HK-2 (cell line): Measurements from ENCODE around the gene GLRX3.
"Not testable (repeated sequence)": the region's sequence is repeated elsewhere in the genome, so short reads cannot be mapped to it uniquely, and the experiment has no call there.

Experiments
- DNase-seq: peaks from one replicate; pipeline ENCODE4 v3.0.0-alpha.2; 2018; ENCODE audit not compliant: unreplicated experiment

GLRX3 gene

DNA sequence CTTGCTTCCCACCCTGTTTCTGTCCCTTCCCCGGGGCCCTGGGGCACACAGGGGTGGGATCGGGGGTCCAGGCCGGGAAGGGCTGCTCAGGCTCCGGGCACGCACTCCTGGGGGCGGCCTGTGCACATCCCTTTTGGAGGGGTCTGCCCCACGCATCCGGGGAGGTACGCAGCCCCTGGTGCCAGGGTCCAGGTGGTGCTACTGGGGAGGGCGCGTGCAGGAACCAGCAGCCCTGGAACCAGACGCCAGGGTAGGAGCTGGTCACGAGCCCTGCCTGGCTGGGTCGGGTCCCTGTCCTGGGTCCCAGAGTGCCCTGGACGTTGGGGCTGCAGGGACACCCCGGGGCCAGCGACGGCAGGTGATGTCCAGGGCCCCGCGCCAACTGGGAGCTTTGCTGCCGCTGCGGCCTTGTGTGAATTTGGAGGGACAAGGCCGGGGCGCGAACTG, 53.4 kb downstream of the GLRX3 start:
- DNase-seq = no peak

DNA sequence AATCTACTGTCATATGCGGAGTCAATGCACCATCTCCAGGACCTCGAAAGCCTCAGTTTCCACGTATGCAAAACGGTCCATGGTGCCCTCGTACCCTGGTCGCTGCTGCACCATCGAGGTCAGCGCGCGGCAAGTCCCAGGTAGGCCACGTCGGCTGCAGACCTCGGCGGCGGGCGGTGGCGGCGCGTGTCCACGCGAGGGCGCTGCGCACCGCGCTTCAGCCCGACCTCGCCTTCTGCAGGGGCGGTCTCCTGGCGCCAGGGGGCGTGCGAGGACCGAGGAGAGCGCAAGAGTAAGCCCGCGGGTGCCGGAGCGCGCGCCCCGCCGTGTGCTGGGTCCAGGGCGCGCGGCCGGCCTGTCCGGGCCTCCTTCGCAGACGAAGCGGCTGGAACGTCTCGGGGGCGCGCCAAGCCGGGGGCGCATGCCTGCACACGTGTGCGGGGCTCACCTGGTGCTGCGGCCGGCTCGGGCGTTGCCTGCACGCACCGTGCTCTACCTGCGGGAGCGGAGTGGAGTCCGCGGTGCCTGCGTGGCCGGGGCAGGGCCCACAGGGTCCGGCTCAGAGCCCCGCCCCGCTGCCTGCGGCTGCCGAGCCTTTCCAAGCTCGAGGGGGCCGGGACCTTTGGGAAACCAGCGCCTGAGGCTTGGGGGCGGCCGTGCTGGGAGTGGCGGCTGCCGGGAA, 54.0 kb downstream of the GLRX3 start:
- DNase-seq = no peak

DNA sequence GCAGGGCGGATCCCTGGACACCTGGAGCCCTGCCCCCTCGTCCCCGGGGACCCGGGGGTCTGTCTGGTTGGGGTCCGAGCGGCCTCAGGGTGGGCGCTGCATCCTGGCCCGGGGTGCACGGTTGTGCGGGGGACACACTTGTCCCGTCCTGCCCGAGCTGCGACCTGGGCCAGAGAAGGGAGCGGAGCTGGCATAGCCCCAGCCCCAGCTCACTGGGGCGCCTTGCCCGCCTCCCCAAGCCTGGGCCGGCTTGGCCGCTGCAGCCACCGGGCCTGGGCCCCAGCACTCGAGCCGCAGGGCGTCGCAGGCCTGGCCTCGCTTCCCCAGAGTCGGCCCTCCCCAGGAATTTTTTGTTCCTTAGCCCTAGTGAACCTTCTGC, 54.5 kb downstream of the GLRX3 start:
- no peak for DNase-seq

DNA sequence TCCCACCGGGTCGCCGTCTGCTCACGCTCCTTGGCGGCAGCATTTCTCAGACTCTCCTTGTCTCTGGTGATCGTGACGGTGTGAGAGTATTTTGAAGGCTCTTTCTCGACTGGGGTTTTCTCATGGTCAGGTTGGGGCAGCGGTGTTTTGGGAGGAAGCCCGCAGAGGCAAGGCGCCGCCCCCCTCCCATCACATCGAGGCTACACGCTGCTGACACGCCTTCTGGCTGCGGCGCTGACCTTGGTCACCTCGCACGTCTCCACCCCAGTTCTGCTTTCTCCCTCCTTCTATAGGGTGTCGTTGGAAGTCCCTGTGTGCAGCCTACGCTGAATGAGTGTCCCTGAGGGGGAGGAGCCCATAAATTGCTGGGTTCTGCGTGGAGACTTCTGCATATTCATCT, 55.2 kb downstream of the GLRX3 start:
- DNase-seq = no peak

DNA sequence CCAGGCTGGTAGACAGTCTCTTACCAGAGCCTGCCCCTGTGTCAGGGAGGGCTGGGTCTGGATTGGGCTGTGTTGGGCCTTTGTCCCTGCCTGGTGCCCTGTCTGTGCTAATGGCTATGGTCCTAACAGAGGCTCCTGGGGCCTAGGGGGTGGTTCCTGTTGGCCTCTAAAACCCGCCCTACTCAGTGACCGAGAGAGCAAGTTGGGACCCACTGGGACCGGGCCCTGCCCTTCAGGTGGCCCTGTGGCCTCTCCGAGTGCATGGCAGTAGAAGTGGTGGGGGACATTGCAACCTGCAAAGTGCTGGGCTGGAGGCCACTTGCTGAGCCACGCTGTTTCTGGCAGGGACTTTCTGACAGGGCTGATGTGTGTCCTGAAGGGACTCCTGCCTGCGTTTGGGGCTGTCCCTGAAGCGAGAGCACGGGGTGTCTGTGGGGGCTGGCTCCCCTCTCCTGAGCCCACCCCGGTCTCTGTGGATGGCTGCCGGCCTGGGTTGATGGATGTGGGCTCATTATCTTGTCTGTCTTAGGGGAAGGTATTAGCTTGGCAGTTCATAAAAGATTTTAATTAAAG, 56.2 kb downstream of the GLRX3 start:
- no peak for DNase-seq

DNA sequence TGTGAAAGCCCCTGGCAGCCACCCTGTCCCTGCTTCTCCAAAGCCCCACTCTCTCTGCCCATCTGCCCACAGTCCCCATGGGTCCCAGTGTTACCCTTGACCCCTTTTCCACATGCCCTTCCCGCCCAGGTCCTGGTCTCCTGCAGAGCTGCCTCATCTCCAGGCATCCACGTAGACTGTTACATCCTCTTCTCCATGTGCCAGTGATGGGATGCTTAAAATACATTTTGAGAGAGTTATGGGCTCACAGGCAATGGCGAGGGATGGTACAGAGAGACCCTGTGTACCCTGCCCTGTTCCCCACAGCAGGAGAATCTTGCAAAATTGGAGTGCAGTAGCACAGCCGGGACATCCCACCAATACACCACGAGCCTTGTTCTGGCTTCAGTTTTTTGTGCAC, 56.8 kb downstream of the GLRX3 start:
- DNase-seq = no peak

DNA sequence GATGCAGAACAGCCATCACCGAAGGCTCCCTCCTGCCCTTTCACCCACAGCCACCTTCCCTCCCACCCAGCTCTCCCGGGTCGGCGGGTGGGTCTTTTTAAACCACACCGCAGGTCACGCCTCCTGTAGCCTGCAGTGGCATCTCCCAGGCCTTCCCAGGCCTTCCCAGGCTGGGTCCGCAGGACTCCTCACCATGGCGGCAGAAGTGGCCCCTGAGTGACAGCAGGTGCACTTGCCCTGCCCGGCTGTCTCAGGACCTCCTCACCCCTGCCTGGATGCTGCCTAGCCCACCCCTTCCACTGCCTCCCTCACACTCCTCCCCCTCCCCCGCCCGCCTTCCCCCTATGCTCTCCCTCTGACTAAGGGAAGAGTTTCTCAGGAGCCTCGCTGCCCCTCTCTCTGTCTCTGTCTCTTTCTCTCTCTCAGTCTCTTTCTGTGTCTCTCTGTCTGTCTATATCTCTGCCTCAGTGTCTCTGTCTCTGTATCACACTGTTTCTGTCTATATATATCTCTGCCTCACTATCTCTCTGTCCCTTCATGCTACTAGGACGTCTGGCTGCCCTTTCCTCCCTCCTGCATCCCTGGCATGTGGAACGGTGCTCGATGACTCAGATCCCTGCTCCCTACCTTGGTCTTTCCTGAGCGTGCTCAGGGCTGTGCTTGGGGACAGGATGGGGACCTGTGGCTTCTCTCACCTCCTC, 57.5 kb downstream of the GLRX3 start:
- no peak for DNase-seq

DNA sequence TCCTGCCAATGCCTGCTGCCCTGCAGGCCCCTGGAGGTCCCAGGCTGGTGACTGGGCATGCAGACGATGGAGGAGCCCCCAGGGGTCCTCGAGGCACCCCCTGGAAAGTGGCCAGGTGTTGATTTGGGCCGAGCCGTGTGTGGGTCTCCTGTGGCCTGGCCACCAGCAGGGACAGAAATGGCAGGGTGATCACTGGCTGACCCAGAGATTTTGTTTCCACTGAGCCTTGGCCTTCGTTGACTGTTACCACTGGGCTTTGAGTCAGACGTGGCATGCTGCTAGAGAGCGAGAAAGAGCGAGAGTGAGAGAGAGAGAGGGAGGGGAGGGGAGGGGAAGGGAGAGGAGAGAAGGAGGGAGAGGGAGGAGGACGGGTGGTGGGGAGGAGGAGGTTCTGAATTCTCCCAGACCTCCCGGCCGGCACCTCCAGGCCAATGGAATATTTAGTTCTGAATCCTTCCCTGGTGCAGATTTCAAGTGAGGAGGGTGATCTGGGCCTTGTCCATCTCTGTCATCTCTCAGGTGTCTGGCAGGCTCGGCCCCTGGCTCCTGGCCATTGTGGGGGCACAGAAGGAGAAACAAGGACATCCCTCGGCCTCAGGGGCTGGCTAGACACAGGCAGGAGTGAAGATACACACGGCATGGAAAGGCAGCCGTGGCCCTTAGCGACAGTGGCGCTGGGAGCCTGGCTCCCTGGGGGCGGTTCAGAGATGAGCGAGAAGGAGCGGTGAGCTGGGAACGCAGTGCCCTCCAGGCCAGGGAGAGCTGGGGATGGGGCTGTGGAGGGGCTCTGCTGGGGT, 58.2 kb downstream of the GLRX3 start:
- no peak for DNase-seq

DNA sequence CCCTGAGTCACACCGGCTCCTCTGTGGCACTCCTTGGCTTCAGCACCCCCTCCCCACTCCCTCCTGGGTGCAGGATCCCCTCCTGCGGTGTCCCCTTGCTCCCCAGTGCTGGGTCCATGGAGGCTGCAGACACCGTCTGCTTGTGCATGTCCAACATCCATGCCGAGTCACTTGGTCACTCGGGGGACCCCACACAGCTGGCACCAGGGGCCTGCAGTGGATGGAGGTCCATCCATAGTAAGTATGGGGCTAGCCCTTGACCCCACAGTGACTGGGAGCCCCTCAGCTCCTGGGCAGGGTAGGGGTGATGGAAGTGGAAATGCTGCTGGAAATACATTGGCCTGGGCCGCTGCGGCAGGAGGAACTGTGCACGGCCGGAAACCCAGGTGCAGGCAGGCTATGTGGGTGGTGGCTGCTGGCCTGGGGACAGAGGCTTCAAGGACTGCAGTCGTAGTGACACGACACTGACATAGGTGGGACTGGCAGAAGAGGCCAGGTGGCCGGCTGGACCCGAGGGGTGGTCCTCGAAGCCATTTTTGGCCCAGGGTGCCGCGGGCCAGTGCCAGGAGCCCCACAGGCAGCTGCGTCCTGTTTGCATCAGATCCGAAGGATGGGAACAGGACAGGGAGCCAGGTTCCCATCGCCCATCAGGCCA, 58.9 kb downstream of the GLRX3 start:
- no peak for DNase-seq

DNA sequence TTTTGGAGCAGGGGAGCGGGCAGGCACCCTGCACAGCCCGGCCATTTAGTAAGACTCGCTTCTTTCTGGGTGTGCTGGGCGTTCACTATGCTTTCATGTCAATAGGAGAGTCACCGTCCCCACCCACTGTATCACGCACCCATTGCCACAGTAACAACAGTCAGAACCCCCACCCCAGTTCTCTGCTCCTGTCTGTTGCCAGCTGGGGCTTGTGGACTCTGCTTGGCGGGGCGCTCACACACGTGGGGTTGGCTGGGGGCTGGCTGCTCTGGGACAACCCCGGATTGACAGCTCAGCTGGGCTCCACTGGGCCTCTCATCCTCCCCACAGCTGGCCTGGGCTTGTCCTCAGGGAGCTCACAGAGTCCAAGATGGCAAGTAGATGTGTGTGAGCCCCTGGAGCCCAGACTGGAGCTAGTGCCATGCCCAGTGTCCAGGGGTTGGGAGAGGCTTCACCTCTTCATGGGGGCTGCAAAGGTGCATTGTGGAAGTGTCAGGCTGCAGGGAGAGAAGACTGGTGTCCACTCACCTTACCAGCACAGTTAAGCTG, 59.6 kb downstream of the GLRX3 start:
- no peak for DNase-seq

DNA sequence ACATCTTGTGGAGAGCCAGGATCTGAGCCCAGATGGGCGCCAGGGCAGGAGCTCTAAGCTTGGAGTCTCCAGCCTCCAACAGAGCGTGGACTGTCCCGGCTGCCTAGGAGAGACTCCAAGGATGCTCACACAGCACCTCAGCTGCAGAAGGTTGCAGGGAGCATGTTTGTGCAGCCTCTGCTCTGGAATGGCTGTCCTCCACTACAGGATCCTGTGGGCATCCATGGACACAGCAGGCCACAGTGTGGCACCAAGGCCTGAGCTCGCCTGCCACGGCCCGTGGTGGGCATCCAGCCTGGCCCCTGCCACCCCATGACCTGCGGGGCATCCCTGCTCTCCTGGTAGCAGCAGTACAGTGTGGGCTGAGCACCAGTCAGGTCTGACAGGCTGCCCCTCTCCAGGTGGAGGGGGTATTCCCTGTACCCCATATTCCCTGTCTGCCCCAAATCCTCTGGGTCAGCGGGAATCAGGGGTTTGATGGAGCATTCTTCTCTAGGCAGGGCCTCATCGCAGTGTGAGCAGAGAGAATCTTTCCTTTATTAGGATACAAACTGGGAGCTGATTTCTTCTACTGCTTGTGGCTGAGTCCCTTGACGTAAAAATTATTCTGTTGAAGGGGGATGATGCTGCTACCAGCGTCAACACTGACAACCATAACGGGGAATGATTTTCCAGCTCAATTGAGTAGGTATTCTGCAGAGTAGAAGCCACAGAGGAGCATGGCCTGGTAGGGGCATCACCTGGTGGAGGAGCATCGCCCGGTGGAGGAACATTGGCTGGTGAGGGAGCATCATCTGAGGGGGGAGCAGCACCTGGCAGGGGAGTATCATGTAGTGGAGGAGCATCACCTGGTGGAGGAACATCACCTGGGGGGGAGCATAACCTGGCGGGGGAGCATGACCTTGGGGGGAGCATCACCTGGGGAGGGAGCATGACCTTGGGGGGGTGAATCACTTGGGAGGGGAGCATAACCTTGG, 60.6 kb downstream of the GLRX3 start:
- DNase-seq = no peak

DNA sequence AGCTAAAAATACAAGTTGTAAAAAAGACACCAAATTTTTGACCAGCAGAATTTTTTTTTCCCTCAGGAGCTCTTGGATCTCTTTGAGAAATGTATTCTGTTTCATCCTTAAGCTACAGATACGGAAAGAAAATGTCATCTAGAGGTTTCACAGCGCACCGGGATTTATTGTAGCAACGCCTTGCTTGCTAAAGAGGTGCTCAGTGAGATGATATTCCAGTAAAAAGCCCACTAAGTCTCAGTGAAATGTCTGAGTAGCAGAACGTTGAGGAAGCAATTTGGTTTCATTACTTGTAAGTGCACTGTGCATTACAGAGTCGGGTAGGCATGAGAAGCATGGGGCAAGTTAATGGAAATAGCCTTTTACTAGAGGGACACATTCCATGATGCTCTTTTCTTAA, 62.5 kb downstream of the GLRX3 start:
- no peak for DNase-seq

DNA sequence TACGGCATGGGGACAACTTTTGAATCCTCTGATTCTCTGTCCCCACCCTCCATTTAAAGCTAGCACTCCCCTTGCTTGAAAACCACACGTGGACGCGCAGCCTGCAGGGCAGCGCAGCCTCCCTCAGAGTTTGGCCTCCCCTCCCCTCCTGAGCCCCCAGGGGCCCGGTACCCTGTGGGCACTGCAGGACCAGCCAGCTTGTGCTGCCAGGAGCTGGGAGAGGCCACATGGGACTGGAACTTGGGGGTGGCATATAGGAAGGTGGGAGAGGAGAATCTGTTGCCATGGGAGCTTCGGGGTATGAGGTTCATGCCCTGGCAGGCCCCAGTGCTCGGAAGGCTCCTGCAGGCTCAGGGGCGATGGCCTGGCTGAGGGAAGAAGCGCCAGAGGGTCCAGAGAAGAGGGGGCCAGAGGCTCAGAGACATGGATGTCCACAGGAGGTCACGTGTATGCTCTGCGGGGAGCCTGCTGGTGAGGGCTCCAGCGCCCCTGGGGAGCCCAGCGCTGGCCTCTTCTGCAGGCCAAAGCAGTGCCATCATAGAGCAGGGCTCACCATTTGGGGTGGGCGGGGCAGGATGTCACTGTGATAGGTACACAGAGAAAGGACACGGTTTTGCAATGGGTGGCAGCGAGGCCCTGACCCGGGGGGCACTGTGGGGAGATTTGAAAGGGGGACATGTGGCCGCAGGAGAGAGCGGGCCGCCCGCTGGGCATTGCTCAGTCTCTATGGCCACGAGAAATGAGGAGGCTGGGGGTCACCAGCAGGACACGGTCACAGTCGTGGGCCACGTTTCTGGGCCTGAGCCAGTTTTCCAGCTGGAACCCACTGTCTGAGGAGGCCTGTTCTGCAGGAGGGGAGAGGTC, 64.2 kb downstream of the GLRX3 start:
- no peak for DNase-seq

DNA sequence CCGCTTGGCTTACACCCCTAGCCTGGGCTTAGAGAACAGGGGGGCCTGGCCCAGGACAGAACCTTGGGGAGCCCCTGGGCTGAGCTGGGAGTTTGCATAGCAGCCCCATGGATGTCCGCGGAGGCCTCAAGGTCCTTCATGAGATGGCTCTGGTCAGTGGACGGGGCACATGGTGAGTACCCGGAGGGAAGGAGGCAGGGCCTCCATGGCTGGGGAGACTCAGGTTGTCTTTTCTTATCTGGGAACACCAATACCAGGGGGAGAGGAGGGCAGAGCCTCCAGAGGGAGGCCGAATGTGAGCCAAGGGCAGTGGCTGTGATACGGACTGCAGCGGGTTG, 64.8 kb downstream of the GLRX3 start:
- no peak for DNase-seq

DNA sequence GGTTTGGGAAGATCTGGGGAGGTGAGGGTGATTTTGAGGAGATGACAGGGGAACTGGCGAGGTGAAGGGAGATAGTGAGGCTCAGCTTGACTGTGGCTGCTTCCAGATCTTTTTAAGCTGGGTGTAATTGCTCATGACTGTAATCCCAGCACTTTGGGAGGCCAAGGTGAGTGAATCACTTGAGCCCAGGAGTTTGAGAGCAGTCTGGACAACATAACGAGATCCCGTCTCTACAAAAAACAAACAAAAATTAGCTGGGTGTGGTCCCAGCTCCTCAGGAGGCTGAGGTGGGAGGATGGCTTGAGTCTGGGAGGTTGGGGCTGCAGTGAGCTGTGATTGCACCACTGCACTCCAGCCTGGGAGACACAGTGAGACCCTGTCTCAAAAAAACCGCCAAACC, 66.0 kb downstream of the GLRX3 start:
- not testable (repeated sequence) for DNase-seq

DNA sequence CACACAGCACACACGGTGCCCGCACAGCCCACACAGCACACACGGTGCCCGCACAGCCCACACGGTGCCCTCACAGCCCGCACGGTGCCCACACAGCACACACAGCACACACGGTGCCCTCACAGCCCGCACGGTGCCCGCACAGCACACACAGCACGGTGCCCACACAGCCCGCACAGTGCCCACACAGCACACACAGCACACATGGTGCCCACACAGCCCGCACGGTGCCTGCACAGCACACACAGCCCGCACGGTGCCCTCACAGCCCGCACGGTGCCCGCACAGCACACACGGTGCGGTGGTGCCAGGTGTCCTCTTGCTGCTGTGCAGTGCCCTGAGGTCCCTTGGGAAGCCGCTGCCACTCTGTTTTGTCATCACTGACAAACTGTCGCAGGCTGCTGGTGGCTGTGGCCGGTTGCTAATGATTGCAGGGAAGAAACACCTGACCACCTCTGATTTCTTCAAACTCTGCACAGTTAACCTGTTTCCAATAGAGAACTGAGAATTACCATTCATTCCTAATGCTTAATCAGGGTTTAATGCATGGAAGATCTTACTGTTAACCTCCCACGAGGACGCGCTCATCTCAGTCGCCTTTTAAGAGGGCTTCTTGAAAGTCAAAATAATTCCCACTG, 66.9 kb downstream of the GLRX3 start:
- no peak for DNase-seq

DNA sequence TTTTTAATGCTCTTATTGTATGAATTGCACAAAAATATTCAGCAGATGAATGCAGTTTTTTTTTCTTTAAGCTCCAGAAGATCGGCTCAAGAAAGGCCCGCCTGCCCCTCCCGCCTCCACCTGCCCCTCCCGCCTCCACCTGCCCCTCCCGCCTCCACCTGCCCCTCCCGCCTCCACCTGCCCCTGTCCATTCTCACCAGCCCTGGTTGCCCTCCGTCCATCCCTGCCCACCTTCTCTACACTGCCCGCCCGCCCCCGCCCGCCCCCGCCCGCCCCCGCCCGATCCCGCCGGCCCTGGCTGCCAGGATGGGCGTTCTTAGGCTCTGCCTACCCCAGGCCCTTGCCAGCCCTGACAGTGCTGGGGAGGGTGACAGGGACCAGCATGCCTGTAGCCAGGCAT, 67.4 kb downstream of the GLRX3 start:
- DNase-seq = no peak

DNA sequence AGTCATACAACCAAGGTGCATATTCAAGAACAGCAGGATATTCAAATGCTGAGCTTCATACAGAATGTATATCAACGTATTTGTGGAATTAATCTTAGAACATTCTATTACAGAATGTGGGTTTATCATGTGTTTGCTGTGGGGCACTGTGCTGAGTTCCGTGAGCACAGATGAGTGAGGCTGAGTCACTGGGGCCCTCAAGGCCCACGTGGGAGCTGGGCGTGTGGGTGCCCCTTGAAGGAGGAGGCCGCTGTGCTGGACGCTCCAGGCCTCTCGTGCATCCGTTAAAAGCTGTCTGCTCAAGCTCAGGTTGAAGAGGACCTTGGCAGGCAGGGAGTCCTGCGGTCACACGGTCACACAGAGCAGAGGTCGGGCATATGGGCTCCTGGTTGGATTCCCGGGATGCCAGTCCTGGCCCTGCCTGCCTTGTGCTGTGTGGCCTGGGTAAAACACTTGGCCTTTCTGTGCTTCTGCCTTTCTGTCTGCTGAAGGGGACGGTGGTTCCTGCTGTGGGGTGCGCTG, 70.1 kb downstream of the GLRX3 start:
- no peak for DNase-seq

DNA sequence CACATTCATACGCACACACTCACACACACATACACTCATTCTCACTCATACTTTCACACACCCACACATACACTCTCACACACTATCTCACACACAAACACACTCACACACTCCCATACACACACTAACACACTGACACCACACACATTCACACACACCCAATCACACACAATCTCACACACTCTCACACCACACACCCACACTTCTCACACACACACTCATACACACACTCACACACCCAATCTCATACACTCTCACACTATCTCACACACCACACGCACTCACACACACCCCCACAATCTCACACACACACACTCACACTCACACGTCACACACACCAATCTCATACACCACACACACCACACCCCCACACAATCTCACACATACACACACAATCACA, 71.0 kb downstream of the GLRX3 start:
- DNase-seq = no peak
